SK-N-SH treated with all-trans-retinoic acid at 6 μM for 48 hours (cell line): ENCODE results near the gene ANKRD55.

ENCODE experiments used
- ATAC-seq: fragments of 200-7000 bp; cut with Tn5 transposase; 3 replicates; pipeline ENCODE4 v1.9.1; 2020; ENCODE audit warnings: mild to moderate bottlenecking, moderate library complexity
- ARNTL ChIP-seq: fragments of 450-650 bp; formaldehyde crosslinking; IDR thresholded peaks from 2 replicates; pipeline ENCODE4 v1.5.0; 2020; ENCODE audit warnings: low read depth, mild to moderate bottlenecking, moderate library complexity, borderline replicate concordance
- BACH2 ChIP-seq: fragments of 250-450 bp; sonication (Bioruptor Pico); IDR thresholded peaks from 2 replicates; pipeline ENCODE4 v1.9.0; 2021; ENCODE audit warnings: mild to moderate bottlenecking, borderline replicate concordance
- CREB5 ChIP-seq: fragments of 250-450 bp; sonication (Bioruptor Pico); IDR thresholded peaks from 2 replicates; pipeline ENCODE4 v1.5.1; 2020; ENCODE audit warnings: low read depth, mild to moderate bottlenecking, moderate library complexity
- CSDC2 ChIP-seq: fragments of 250-450 bp; sonication (Bioruptor Pico); IDR thresholded peaks from 2 replicates; pipeline ENCODE4 v1.5.0; 2020; ENCODE audit warnings: mild to moderate bottlenecking, moderate library complexity
- CSRNP3 ChIP-seq: fragments of 250-450 bp; sonication (Bioruptor Pico); IDR thresholded peaks from 2 replicates; pipeline ENCODE4 v1.5.1; 2021; ENCODE audit warnings: mild to moderate bottlenecking, moderate library complexity
- ESRRG ChIP-seq: fragments of 250-450 bp; sonication (Bioruptor Pico); IDR thresholded peaks from 2 replicates; pipeline ENCODE4 v1.6.1; 2021; ENCODE audit warnings: mild to moderate bottlenecking
- GLIS3 ChIP-seq: fragments of 250-450 bp; sonication (Bioruptor Pico); IDR thresholded peaks from 2 replicates; pipeline ENCODE4 v1.5.0; 2020; ENCODE audit warnings: mild to moderate bottlenecking, moderate library complexity
- ISL1 ChIP-seq: fragments of 250-450 bp; sonication (Bioruptor Pico); IDR thresholded peaks from 2 replicates; pipeline ENCODE4 v2.1.2; 2022; ENCODE audit warnings: mild to moderate bottlenecking, moderate library complexity
- OSR1 ChIP-seq: fragments of 250-450 bp; sonication (Bioruptor Pico); IDR thresholded peaks from 2 replicates; pipeline ENCODE4 v1.8.0; 2022; ENCODE audit warnings: moderate library complexity, mild to moderate bottlenecking, inconsistent platforms
- PATZ1 ChIP-seq: fragments of 250-450 bp; sonication (Bioruptor Pico); IDR thresholded peaks from 2 replicates; pipeline ENCODE4 v1.8.0; 2020; ENCODE audit warnings: mild to moderate bottlenecking, moderate library complexity, borderline replicate concordance
- POU6F1 ChIP-seq: fragments of 250-450 bp; sonication (Bioruptor Pico); IDR thresholded peaks from 2 replicates; pipeline ENCODE4 v1.8.0; 2021; ENCODE audit warnings: low read depth, mild to moderate bottlenecking, moderate library complexity, borderline replicate concordance
- PPARA ChIP-seq: fragments of 250-450 bp; sonication (Bioruptor Pico); IDR thresholded peaks from 2 replicates; pipeline ENCODE4 v1.5.0; 2020; ENCODE audit warnings: mild to moderate bottlenecking, borderline replicate concordance
- RARB ChIP-seq: fragments of 250-450 bp; sonication (Bioruptor Pico); IDR thresholded peaks from 2 replicates; pipeline ENCODE4 v1.8.0; 2021; ENCODE audit warnings: mild to moderate bottlenecking, moderate library complexity
- TCF4 ChIP-seq: fragments of 250-450 bp; sonication (Bioruptor Pico); IDR thresholded peaks from 2 replicates; pipeline ENCODE4 v1.8.0; 2021; ENCODE audit warnings: mild to moderate bottlenecking, moderate library complexity, borderline replicate concordance
- TOX ChIP-seq: fragments of 250-450 bp; sonication (Bioruptor Pico); IDR thresholded peaks from 2 replicates; pipeline ENCODE4 v1.8.0; 2021; ENCODE audit warnings: mild to moderate bottlenecking, moderate library complexity, borderline replicate concordance
- TSHZ2 ChIP-seq: fragments of 250-450 bp; sonication (Bioruptor Pico); IDR thresholded peaks from 2 replicates; pipeline ENCODE4 v1.5.0; 2020; ENCODE audit warnings: mild to moderate bottlenecking, moderate library complexity
- ZC3H10 ChIP-seq: fragments of 250-450 bp; sonication (Bioruptor Pico); IDR thresholded peaks from 2 replicates; pipeline ENCODE4 v1.5.1; 2021; ENCODE audit warnings: mild to moderate bottlenecking, moderate library complexity
- ZFP3 ChIP-seq: fragments of 250-450 bp; sonication (Bioruptor Pico); IDR thresholded peaks from 2 replicates; pipeline ENCODE4 v1.5.0; 2020; ENCODE audit warnings: mild to moderate bottlenecking, moderate library complexity
- ZFP30 ChIP-seq: fragments of 450-650 bp; formaldehyde crosslinking; IDR thresholded peaks from 2 replicates; pipeline ENCODE4 v1.5.0; 2022; ENCODE audit warnings: mild to moderate bottlenecking, moderate library complexity
- ZNF70 ChIP-seq: fragments of 450-650 bp; formaldehyde crosslinking; IDR thresholded peaks from 2 replicates; pipeline ENCODE4 v1.5.0; 2020; ENCODE audit warnings: mild to moderate bottlenecking, moderate library complexity
- ZNF8 ChIP-seq: fragments of 450-650 bp; formaldehyde crosslinking; IDR thresholded peaks from 2 replicates; pipeline ENCODE4 v1.5.0; 2020; ENCODE audit warnings: mild to moderate bottlenecking, moderate library complexity

ANKRD55 gene

GRCh38 chr5:56176871-56177533 is 56.1 kb downstream of the ANKRD55 start:
- TF ChIP-seq TOX (CRISPR knock-in tag) (no peak), PPARA (CRISPR knock-in tag) (no peak), TCF4 (CRISPR knock-in tag) (no peak), BACH2 (CRISPR knock-in tag) (no peak), ZFP3 (no peak), CSRNP3 (no peak), GLIS3 (CRISPR knock-in tag) (no peak), POU6F1 (no peak), PATZ1 (no peak), ARNTL (CRISPR knock-in tag) (no peak), ZNF70 (CRISPR knock-in tag) (no peak), ESRRG (no peak), ISL1 (CRISPR knock-in tag) (no peak), ZNF8 (CRISPR knock-in tag) (no peak), ZFP30 (no peak)
- TF ChIP-seq, all 23 proteins: peak for 0
- ATAC-seq, result no peak

GRCh38 chr5:56176155-56176798 is 56.9 kb downstream of the ANKRD55 start:
- TF ChIP-seq RARB (no peak), ZFP30 (no peak), OSR1 (CRISPR knock-in tag) (no peak), ZFP3 (no peak), POU6F1 (no peak), CREB5 (CRISPR knock-in tag) (no peak), ISL1 (CRISPR knock-in tag) (no peak), TSHZ2 (CRISPR knock-in tag) (no peak), PPARA (CRISPR knock-in tag) (no peak), PATZ1 (no peak), CSDC2 (CRISPR knock-in tag) (no peak), ESRRG (no peak), ZC3H10 (CRISPR knock-in tag) (no peak), TCF4 (CRISPR knock-in tag) (no peak)
- TF ChIP-seq, all 23 proteins: peak for 0
- ATAC-seq, result no peak
